Breast epithelium (tissue), 3 donors: Measurements from ENCODE around the gene ERGIC1.
A peak's percentile ranks its signal among the peaks of the same experiment; 100 is the strongest.

Source experiments
- CTCF ChIP-seq, 3 donors: fragments of 450-650 bp; IDR thresholded peaks; one replicate each; pipeline ENCODE4 v1.5.1; 2016 to 2017; ENCODE audit warnings: antibody characterized with exemption in 3 of 3, mild to moderate bottlenecking in 3 of 3, moderate library complexity in 3 of 3
- POLR2A ChIP-seq: fragments of 450-650 bp; IDR thresholded peaks from one replicate; pipeline ENCODE4 v1.6.1; 2016; ENCODE audit warnings: antibody characterized with exemption, mild to moderate bottlenecking, moderate library complexity
- POLR2AphosphoS5 ChIP-seq, 3 donors: sonication (generic); formaldehyde crosslinking; IDR thresholded peaks; one replicate each; pipeline ENCODE4 v1.6.1; 2017; ENCODE audit warnings: antibody characterized with exemption in 3 of 3

- TF ChIP-seq POLR2A (no peak), CTCF (IDR thresholded peaks at IDR 0.05) (no peak), POLR2AphosphoS5 (IDR thresholded peaks at IDR 0.05) (peak in 1 of 3 donors; percentile 53)
Observed at GRCh38 chr5:172931001-172931536, 97.0 kb downstream of the ERGIC1 start.
